Activated CD8-positive, alpha-beta memory T cell treated with anti-CD3 and anti-CD28 coated beads for 1 hour (primary cell): ENCODE measurements around the gene MARF1.
"Not testable (repeated sequence)": the region's sequence is repeated elsewhere in the genome, so short reads cannot be mapped to it uniquely, and the experiment has no call there.

ENCODE experiments used
- DNase-seq, 2 donors: peaks; one replicate each; pipeline ENCODE4 v3.0.0-alpha.2; 2020; ENCODE audit warnings: low read depth in 1 of 2; ENCODE audit errors: extremely low read depth in 1 of 2

MARF1 gene

GRCh38 chr16:15643048-15643945 lies at the start of gene MARF1:
MARF1 (minus strand) TSS chr16:15643154; CDS start chr16:15639233, 3,921 bp downstream.
- peak; percentile 99 to 100 for DNase-seq

- not testable (repeated sequence) for DNase-seq
Observed at GRCh38 chr16:15692508-15692907, 49.6 kb upstream of the MARF1 start.

- no peak for DNase-seq
Observed at GRCh38 chr16:15691046-15691445, 48.1 kb upstream of the MARF1 start.

GRCh38 chr16:15690296-15690695 lies 47.3 kb upstream of the MARF1 start:
- no peak for DNase-seq

GRCh38 chr16:15689290-15689689 lies 46.3 kb upstream of the MARF1 start:
- DNase-seq = no peak

- no peak for DNase-seq
Observed at GRCh38 chr16:15686287-15686686, 43.3 kb upstream of the MARF1 start.

- DNase-seq = no peak
Observed at GRCh38 chr16:15682105-15682570, 39.2 kb upstream of the MARF1 start.

GRCh38 chr16:15677447-15677846 lies 34.5 kb upstream of the MARF1 start:
- DNase-seq = no peak

GRCh38 chr16:15676506-15676905 lies 33.6 kb upstream of the MARF1 start:
- no peak for DNase-seq

- no peak for DNase-seq
Observed at GRCh38 chr16:15674571-15674970, 31.6 kb upstream of the MARF1 start.

GRCh38 chr16:15672514-15673167 lies 29.7 kb upstream of the MARF1 start:
- peak; percentile 42 to 53 for DNase-seq

- DNase-seq = not testable (repeated sequence)
Observed at GRCh38 chr16:15672127-15672513, 29.2 kb upstream of the MARF1 start.

- no peak for DNase-seq
Observed at GRCh38 chr16:15671530-15672117, 28.7 kb upstream of the MARF1 start.

GRCh38 chr16:15667091-15667742 lies 24.3 kb upstream of the MARF1 start:
- DNase-seq = no peak

GRCh38 chr16:15665107-15665506 lies 22.2 kb upstream of the MARF1 start:
- no peak for DNase-seq

- no peak for DNase-seq
Observed at GRCh38 chr16:15660203-15660601, 17.2 kb upstream of the MARF1 start.

GRCh38 chr16:15658556-15658955 lies 15.6 kb upstream of the MARF1 start:
- no peak for DNase-seq

GRCh38 chr16:15658149-15658548 lies 15.2 kb upstream of the MARF1 start:
- DNase-seq = no peak

- not testable (repeated sequence) for DNase-seq
Observed at GRCh38 chr16:15655561-15655960, 12.6 kb upstream of the MARF1 start.

- no peak for DNase-seq
Observed at GRCh38 chr16:15654591-15654990, 11.6 kb upstream of the MARF1 start.

- no peak for DNase-seq
Observed at GRCh38 chr16:15653227-15653626, 10.3 kb upstream of the MARF1 start.
